ENCODE results near the gene HES1.

- no peak for TF ChIP-seq CTCF (IDR thresholded peaks at IDR 0.05)
- TF ChIP-seq POLR2AphosphoS5 (IDR thresholded peaks at IDR 0.05) = no peak
Observed at GRCh38 chr3:194100856-194101390, 35.0 kb upstream of the HES1 start.
